H1 (cell line): Measurements from ENCODE around the gene GBF1. TPM values are rescaled to one million over a fixed set of nuclear protein-coding genes. Genes with fewer than 3 reads are reported as not detected.

ENCODE experiments used
- CTCF ChIA-PET: fragments of 300-600 bp; sonication (Branson Sonifier 250); formaldehyde crosslinking; loops from one replicate; lab custom pipeline; 2021; ENCODE audit not compliant: partially characterized antibody; lab: Charles Lee
- POLR2A ChIA-PET: fragments of 300-600 bp; sonication (Branson Sonifier 250); formaldehyde crosslinking; loops from one replicate; lab custom pipeline; 2021; ENCODE audit warnings: inconsistent platforms; ENCODE audit not compliant: partially characterized antibody; lab: Charles Lee
- DNase-seq, 2 experiments: peaks; one replicate each; pipeline versions ENCODE4 v3.0.0 to v3.0.0-alpha.2; 2010 to 2022; ENCODE audit warnings: low spot score in 2 of 2, low read depth in 1 of 2, mixed read lengths in 1 of 2
- FAIRE-seq: peaks from 2 replicates; lab custom pipeline; 2011; peaks lifted over from hg19 to GRCh38; lab: Jason Lieb, UNC
- H2AFZ ChIP-seq: 2 replicates; pipeline ENCODE4 v1.8.1; 2012; ENCODE audit warnings: low read length, inconsistent platforms
- H2AK5ac ChIP-seq: 2 replicates; pipeline ENCODE4 v1.6.1; 2013; ENCODE audit warnings: low read depth, low read length
- H2BK120ac ChIP-seq: replicated peaks from 2 replicates; pipeline ENCODE3; 2013; ENCODE audit warnings: low read depth, low read length, inconsistent platforms
- H2BK12ac ChIP-seq: 2 replicates; pipeline ENCODE4 v1.6.1; 2013; ENCODE audit warnings: low read depth, low read length
- H2BK15ac ChIP-seq: 2 replicates; pipeline ENCODE4 v1.6.1; 2013; ENCODE audit warnings: low read length
- H2BK20ac ChIP-seq: 2 replicates; pipeline ENCODE4 v1.6.1; 2013; ENCODE audit warnings: low read length
- H2BK5ac ChIP-seq: 2 replicates; pipeline ENCODE4 v1.6.1; 2013; ENCODE audit warnings: low read depth, low read length
- H3K14ac ChIP-seq: 2 replicates; pipeline ENCODE4 v1.6.1; 2013; ENCODE audit warnings: inconsistent platforms; ENCODE audit not compliant: insufficient read length
- H3K18ac ChIP-seq: 2 replicates; pipeline ENCODE4 v1.6.1; 2013; ENCODE audit warnings: low read length; ENCODE audit errors: extremely low read depth
- H3K23ac ChIP-seq: 2 replicates; pipeline ENCODE4 v1.6.1; 2013; ENCODE audit warnings: inconsistent platforms; ENCODE audit not compliant: insufficient read length
- H3K23me2 ChIP-seq: 2 replicates; pipeline ENCODE4 v1.6.1; 2013; ENCODE audit warnings: low read depth, low read length
- H3K27ac ChIP-seq: 2 replicates; pipeline ENCODE4 v1.6.1; 2011; ENCODE audit warnings: low read depth, low read length, inconsistent platforms
- H3K27me3 ChIP-seq, 4 experiments: replicated peaks in 1 of 4; 1 replicate in 1 of 4; 2 replicates in 3 of 4; pipeline versions ENCODE4 v1.6.1 to v1.8.1; 2011 to 2013; ENCODE audit warnings: low read length in 3 of 4, mild to moderate bottlenecking in 3 of 4, inconsistent platforms in 2 of 4, mixed read lengths in 2 of 4, moderate library complexity in 1 of 4; ENCODE audit not compliant: control insufficient read depth in 3 of 4, insufficient read depth in 3 of 4; ENCODE audit errors: extremely low read depth in 1 of 4
- H3K36me3 ChIP-seq, 4 experiments: 2 replicates each; pipeline versions ENCODE4 v1.6.1 to v1.8.1; 2011 to 2013; ENCODE audit warnings: mild to moderate bottlenecking in 4 of 4, low read length in 3 of 4, moderate library complexity in 2 of 4, control low read depth in 1 of 4, inconsistent platforms in 1 of 4; ENCODE audit not compliant: insufficient read depth in 4 of 4, control insufficient read depth in 2 of 4
- H3K4ac ChIP-seq: replicated peaks from 2 replicates; pipeline ENCODE3; 2013; ENCODE audit warnings: low read length, low read depth, mixed read lengths, inconsistent platforms; ENCODE audit not compliant: insufficient read length
- H3K4me1 ChIP-seq, 4 experiments: replicated peaks in 1 of 4; 1 replicate in 1 of 4; 2 replicates in 3 of 4; pipeline versions ENCODE4 v1.6.1 to v1.8.1; 2011 to 2013; ENCODE audit warnings: low read length in 3 of 4, inconsistent platforms in 2 of 4, mixed read lengths in 1 of 4; ENCODE audit not compliant: insufficient read depth in 4 of 4, control insufficient read depth in 3 of 4
- H3K4me2 ChIP-seq, 2 experiments: 2 replicates each; pipeline versions ENCODE4 v1.6.1 to v1.8.1; 2011 to 2013; ENCODE audit warnings: low read depth in 2 of 2, low read length in 2 of 2, control low read depth in 1 of 2, inconsistent platforms in 1 of 2, mild to moderate bottlenecking in 1 of 2; ENCODE audit not compliant: insufficient read depth in 1 of 2
- H3K4me3 ChIP-seq, 4 experiments: fragments of 200-600, 300-600 bp in 1 of 4; sonication (generic), shearing (Covaris generic), sonication (Bioruptor Twin) in 1 of 4; 2 replicates each; pipeline versions ENCODE4 v1.5.1 to v1.8.1; 2011 to 2016; ENCODE audit warnings: low read length in 4 of 4, low read depth in 3 of 4, control low read depth in 2 of 4, inconsistent platforms in 2 of 4, mild to moderate bottlenecking in 2 of 4, mixed read lengths in 1 of 4, moderate library complexity in 1 of 4; ENCODE audit not compliant: insufficient read depth in 2 of 4; ENCODE audit errors: extremely low read depth in 1 of 4
- H3K56ac ChIP-seq: replicated peaks from 2 replicates; pipeline ENCODE3; 2013; ENCODE audit warnings: low read depth, mild to moderate bottlenecking, mixed read lengths, low read length, inconsistent platforms; ENCODE audit not compliant: insufficient read length
- H3K79me1 ChIP-seq: 2 replicates; pipeline ENCODE4 v1.6.1; 2013; ENCODE audit warnings: low read depth, low read length, control low read depth
- H3K79me2 ChIP-seq, 2 experiments: 2 replicates each; pipeline versions ENCODE4 v1.6.1 to v1.8.1; 2012 to 2013; ENCODE audit warnings: low read length in 2 of 2, mild to moderate bottlenecking in 2 of 2, inconsistent platforms in 1 of 2; ENCODE audit not compliant: insufficient read depth in 2 of 2, control insufficient read depth in 1 of 2
- H3K9ac ChIP-seq, 4 experiments: replicated peaks in 1 of 4; 1 replicate in 1 of 4; 2 replicates in 3 of 4; pipeline versions ENCODE4 v1.6.1 to v1.8.1; 2011 to 2013; ENCODE audit warnings: low read depth in 3 of 4, low read length in 3 of 4, control low read depth in 2 of 4, mild to moderate bottlenecking in 2 of 4, moderate library complexity in 2 of 4, inconsistent platforms in 1 of 4; ENCODE audit errors: extremely low read depth in 1 of 4
- H3K9me3 ChIP-seq, 2 experiments: 2 replicates each; pipeline versions ENCODE4 v1.6.1 to v1.8.1; 2012 to 2013; ENCODE audit warnings: mild to moderate bottlenecking in 2 of 2, moderate library complexity in 2 of 2, control low read depth in 1 of 2, inconsistent platforms in 1 of 2, low read depth in 1 of 2, low read length in 1 of 2, mixed read lengths in 1 of 2; ENCODE audit not compliant: insufficient read depth in 2 of 2
- H4K20me1 ChIP-seq, 2 experiments: replicated peaks in 1 of 2; 2 replicates each; pipeline versions ENCODE3 to v1.8.1; 2011 to 2013; ENCODE audit warnings: inconsistent platforms in 2 of 2, low read length in 2 of 2, mild to moderate bottlenecking in 1 of 2; ENCODE audit not compliant: insufficient read depth in 2 of 2, control insufficient read depth in 1 of 2
- H4K5ac ChIP-seq: 2 replicates; pipeline ENCODE4 v1.6.1; 2013; ENCODE audit warnings: low read length, low read depth, mixed read lengths, inconsistent platforms; ENCODE audit not compliant: insufficient read length
- H4K8ac ChIP-seq: 2 replicates; pipeline ENCODE4 v1.8.0; 2013; ENCODE audit warnings: mild to moderate bottlenecking, moderate library complexity, low read length, inconsistent platforms; ENCODE audit not compliant: insufficient read depth; ENCODE audit errors: extremely low read depth
- H4K91ac ChIP-seq: replicated peaks from 2 replicates; pipeline ENCODE3; 2013; ENCODE audit warnings: low read length, mixed read lengths, inconsistent platforms; ENCODE audit not compliant: insufficient read length
- BCL11A ChIP-seq, 2 experiments: IDR thresholded peaks; one replicate each; pipeline ENCODE4 v1.6.1; 2011; ENCODE audit warnings: low read depth in 2 of 2, low read length in 2 of 2, mild to moderate bottlenecking in 2 of 2
- SP4 ChIP-seq: IDR thresholded peaks from 2 replicates; pipeline ENCODE4 v1.6.1; 2012; ENCODE audit warnings: low read length, inconsistent platforms
- TBP ChIP-seq: IDR thresholded peaks from 2 replicates; pipeline ENCODE4 v1.6.1; 2011; ENCODE audit warnings: low read depth, low read length, improper control_type of control experiment
- WGBS, 2 experiments: shearing (Covaris generic) in 1 of 2; methylation state at CpG; one replicate each; pipeline versions ENCODE4 v1.1.6 to v1.1.7; 2013 to 2015; ENCODE audit warnings: low lambda C conversion rate in 2 of 2, mixed read lengths in 2 of 2, inconsistent platforms in 1 of 2, low coverage in 1 of 2, missing lambda C conversion rate in 1 of 2; ENCODE audit not compliant: insufficient replicate concordance in 2 of 2, insufficient coverage in 1 of 2, insufficient read length in 1 of 2; ENCODE audit errors: extremely low coverage in 1 of 2, missing lambda C conversion rate in 1 of 2; 5-methylcytosine and 5-hydroxymethylcytosine counted together
- polyA plus RNA-seq, 7 experiments: library from polyadenylated mRNA; depleted of rRNA in 3 of 7; stranded (reverse) in 5 of 7; unstranded in 2 of 7; fragments of >200 nt in 5 of 7; fragments of 200-250 nt in 2 of 7; gene quantifications; 1 replicate in 5 of 7; 2 replicates in 1 of 7; 4 replicates in 1 of 7; pipeline versions ENCODE4 v1.2.1 to v1.2.3, GENCODE V29; 2011 to 2013; ENCODE audit warnings: missing spikeins in 2 of 7, mixed read lengths in 2 of 7
- total RNA-seq: library from RNA; stranded (reverse); fragmentation: NEBNext Ultra II Directional; extraction: Animal tissue kit (Norgen Biotek cat#: 25700); gene quantifications from 2 replicates; pipeline ENCODE4 v1.2.1, GENCODE V29; 2021

Gene GBF1
- total and polyA plus RNA-seq, 2 of the 8 experiments (the other 6 are each of a cell fraction or from before 2014, with no cell fraction given): 11.0 to 25.5 TPM

- Histone ChIP-seq H3K18ac (no peak overlapping the region), H3K4ac (no peak overlapping the region), H3K23me2 (peaks cover 7% of the 10 kb centered on the region; the same call in 1 of the 2 replicates), H3K14ac (no peak overlapping the region), H3K4me2 (0 out of 4 replicates have a peak overlapping the region, but pooled peaks of 1 of the 2 experiments have one; percentile 22), H3K27ac (no peak overlapping the region), H2BK5ac (no peak overlapping the region), H4K20me1 (peaks cover 0 to 7% of the 10 kb centered on the region in 2 experiments), H3K79me1 (no peaks in the 10 kb centered on the region), H3K27me3 (peaks cover 37 to 94% (median 80%) of the 10 kb centered on the region in 4 experiments), H2BK15ac (no peak overlapping the region), H2BK20ac (no peak overlapping the region), H4K91ac (no peak overlapping the region), H3K4me3 (no peak overlapping the region), H2BK12ac (no peak overlapping the region), H4K8ac (no peak overlapping the region), H2BK120ac (no peak overlapping the region), H3K23ac (no peak overlapping the region), H3K36me3 (no peaks in the 10 kb centered on the region), H2AFZ (no peak overlapping the region), H3K4me1 (peaks cover 0 to 14% (median 1%) of the 10 kb centered on the region in 4 experiments; a peak in 2 of 7 replicates), H3K79me2 (no peaks in the 10 kb centered on the region), H2AK5ac (no peak overlapping the region), H4K5ac (no peak overlapping the region), H3K56ac (no peak overlapping the region), H3K9me3 (no peaks in the 10 kb centered on the region), H3K9ac (no peak overlapping the region)
- DNase-seq: no peak
- no peak for FAIRE-seq
- CTCF ChIA-PET: interaction anchor here (0.6 to 24.6 kb wide), 13 partner anchors 8 to 275 kb away, joined by 3 to 862 read pairs (median 4); partner anchors contain the start of genes GBF1 and NFKB2
- POLR2A ChIA-PET: interaction anchor here (1.4 kb wide), 2 partner anchors 77 to 161 kb away, joined by 4 to 6 read pairs; partner anchors contain the start of gene NFKB2
- WGBS, 2 experiments: 69% methylated on average over 11 of the region's 12 CpGs; no CpG with 5 or more reads in 1 of the 2 experiments
- TF ChIP-seq BCL11A (IDR thresholded peaks at IDR 0.05; ENCODE audit: low read depth in 2 of 2, low read length in 2 of 2) (no peak), SP4 (no peak), TBP (no peak)
These were observed 10.3 kb upstream of the GBF1 start for GRCh38 chr10:102234888-102235597.
